22Rv1 (cell line): ENCODE data around the gene CHD9NB.

Experiments used
- CTCF ChIP-seq: fragments of 450-650 bp; IDR thresholded peaks from 2 replicates; pipeline ENCODE4 v1.5.1; 2017; ENCODE audit warnings: mild to moderate bottlenecking
- ZFX ChIP-seq: fragments of 450-650 bp; IDR thresholded peaks from 2 replicates; pipeline ENCODE4 v1.6.1; 2017; ENCODE audit warnings: antibody characterized with exemption, borderline replicate concordance

GRCh38 chr16:53081686-53082407 lies 29.1 kb upstream of the CHD9NB start:
- no peak for TF ChIP-seq CTCF
- no peak for TF ChIP-seq ZFX
